DOHH2 (cell line): ENCODE data around the gene PEX14.

Experiments used
- EZH2phosphoT487 ChIP-seq: fragments of 200-600 bp; sonication (generic); IDR thresholded peaks from 2 replicates; pipeline ENCODE4 v1.6.1; 2017; ENCODE audit warnings: borderline replicate concordance, mild to moderate bottlenecking, antibody characterized with exemption, low read length, moderate library complexity, mixed read lengths
- TF ChIP-seq, protein P1 (sequence below): fragments of 200-600 bp; sonication (generic); IDR thresholded peaks from one replicate; pipeline ENCODE4 v1.5.1; 2014; ENCODE audit warnings: antibody characterized with exemption, mild to moderate bottlenecking, low read depth, low read length; ENCODE audit not compliant: poor library complexity, severe bottlenecking

DNA sequence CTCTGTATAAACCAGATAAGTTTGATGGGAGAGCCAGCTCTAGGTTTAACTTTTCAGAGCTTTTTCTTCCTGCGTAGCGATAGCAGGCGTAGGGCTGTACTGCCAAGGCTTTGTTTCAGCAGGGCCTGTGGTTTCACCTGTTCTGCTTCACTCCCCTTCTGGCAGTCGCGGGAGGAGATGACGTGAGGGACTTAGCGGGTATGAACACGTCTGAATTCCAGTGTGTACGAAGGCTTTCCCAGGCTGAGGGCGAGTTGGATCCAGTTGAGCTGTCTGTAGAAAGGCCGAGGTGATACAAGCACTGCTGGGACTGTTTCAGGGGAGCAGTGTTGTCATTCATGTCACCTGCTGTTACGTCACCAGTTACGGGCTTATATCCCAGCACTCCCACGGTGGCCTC lies 21.2 kb downstream of the PEX14 start:
- TF ChIP-seq, protein P1, sequence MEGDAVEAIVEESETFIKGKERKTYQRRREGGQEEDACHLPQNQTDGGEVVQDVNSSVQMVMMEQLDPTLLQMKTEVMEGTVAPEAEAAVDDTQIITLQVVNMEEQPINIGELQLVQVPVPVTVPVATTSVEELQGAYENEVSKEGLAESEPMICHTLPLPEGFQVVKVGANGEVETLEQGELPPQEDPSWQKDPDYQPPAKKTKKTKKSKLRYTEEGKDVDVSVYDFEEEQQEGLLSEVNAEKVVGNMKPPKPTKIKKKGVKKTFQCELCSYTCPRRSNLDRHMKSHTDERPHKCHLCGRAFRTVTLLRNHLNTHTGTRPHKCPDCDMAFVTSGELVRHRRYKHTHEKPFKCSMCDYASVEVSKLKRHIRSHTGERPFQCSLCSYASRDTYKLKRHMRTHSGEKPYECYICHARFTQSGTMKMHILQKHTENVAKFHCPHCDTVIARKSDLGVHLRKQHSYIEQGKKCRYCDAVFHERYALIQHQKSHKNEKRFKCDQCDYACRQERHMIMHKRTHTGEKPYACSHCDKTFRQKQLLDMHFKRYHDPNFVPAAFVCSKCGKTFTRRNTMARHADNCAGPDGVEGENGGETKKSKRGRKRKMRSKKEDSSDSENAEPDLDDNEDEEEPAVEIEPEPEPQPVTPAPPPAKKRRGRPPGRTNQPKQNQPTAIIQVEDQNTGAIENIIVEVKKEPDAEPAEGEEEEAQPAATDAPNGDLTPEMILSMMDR: no peak
- TF ChIP-seq EZH2phosphoT487: no peak
